NCI-H2196 treated with DMSO at 0.1 percent for 48 hours (cell line): ENCODE measurements around the gene CRIP3.

Source experiments
- DNase-seq: peaks from one replicate; lab custom pipeline; 2025; ENCODE audit not compliant: unreplicated experiment; lab: John Stamatoyannopoulos, UW

Gene CRIP3

GRCh38 chr6:43274916-43275597, 33.6 kb downstream of the CRIP3 start:
- DNase-seq: no peak

- no peak for DNase-seq
These were observed 34.3 kb downstream of the CRIP3 start for GRCh38 chr6:43274127-43274915.

GRCh38 chr6:43273707-43274106, 34.9 kb downstream of the CRIP3 start:
- DNase-seq: no peak

- DNase-seq: no peak
These were observed 36.7 kb downstream of the CRIP3 start for GRCh38 chr6:43271944-43272343.

GRCh38 chr6:43271103-43271815, 37.4 kb downstream of the CRIP3 start:
- DNase-seq: no peak

- no peak for DNase-seq
These were observed 39.2 kb downstream of the CRIP3 start for GRCh38 chr6:43269273-43270007.

- DNase-seq: no peak
These were observed 39.8 kb downstream of the CRIP3 start for GRCh38 chr6:43268782-43269272.

- peak; percentile 43 for DNase-seq
These were observed 40.3 kb downstream of the CRIP3 start for GRCh38 chr6:43268355-43268700.

GRCh38 chr6:43267619-43268354, 40.8 kb downstream of the CRIP3 start:
- peak; percentile 60 for DNase-seq

- DNase-seq: no peak
These were observed 43.1 kb downstream of the CRIP3 start for GRCh38 chr6:43265564-43265963.

- no peak for DNase-seq
These were observed 44.0 kb downstream of the CRIP3 start for GRCh38 chr6:43264599-43265145.

- DNase-seq: peak; percentile 41
These were observed 45.1 kb downstream of the CRIP3 start for GRCh38 chr6:43263314-43264178.

- DNase-seq: no peak
These were observed 45.8 kb downstream of the CRIP3 start for GRCh38 chr6:43262780-43263313.

GRCh38 chr6:43262000-43262779, 46.4 kb downstream of the CRIP3 start:
- no peak for DNase-seq

- DNase-seq: no peak
These were observed 47.4 kb downstream of the CRIP3 start for GRCh38 chr6:43261198-43261597.

- no peak for DNase-seq
These were observed 47.8 kb downstream of the CRIP3 start for GRCh38 chr6:43260791-43261190.

- DNase-seq: no peak
These were observed 49.6 kb downstream of the CRIP3 start for GRCh38 chr6:43258807-43259686.
